Bronchial epithelial cell (primary cell): ENCODE data around the gene AK8. TPM values are rescaled to one million over a fixed set of nuclear protein-coding genes. Genes with fewer than 3 reads are reported as not detected.
"Not testable (repeated sequence)": the region's sequence is repeated elsewhere in the genome, so short reads cannot be mapped to it uniquely, and the experiment has no call there.

ENCODE experiments used
- DNase-seq: peaks from one replicate; pipeline ENCODE4 v3.0.0-alpha.2; 2010; ENCODE audit warnings: low read depth
- FAIRE-seq: peaks from 2 replicates; lab custom pipeline; 2011; peaks lifted over from hg19 to GRCh38; lab: Jason Lieb, UNC
- H3K27me3 ChIP-seq: 2 replicates; pipeline ENCODE4 v1.5.1; 2011; ENCODE audit warnings: low read length; ENCODE audit not compliant: control insufficient read depth, insufficient read depth
- H3K36me3 ChIP-seq: 2 replicates; pipeline ENCODE4 v1.5.1; 2011; ENCODE audit warnings: low read length; ENCODE audit not compliant: control insufficient read depth, insufficient read depth
- H3K4me3 ChIP-seq: 2 replicates; pipeline ENCODE4 v1.5.1; 2011; ENCODE audit warnings: mild to moderate bottlenecking, low read depth, low read length, control low read depth
- total RNA-seq: library from RNA; depleted of rRNA; stranded (reverse); fragments of >200 nt; gene quantifications from 2 replicates; pipeline ENCODE4 v1.2.1, GENCODE V29; 2014
- TF ChIP-seq, protein P1 (sequence below): IDR thresholded peaks from 2 replicates; pipeline ENCODE4 v1.5.1; 2011; ENCODE audit warnings: mild to moderate bottlenecking, moderate library complexity, low read length, control low read depth, inconsistent platforms; ENCODE audit not compliant: insufficient read depth, severe bottlenecking

AK8 gene
- total RNA-seq, 1 donor from 2014 or later, result not detected

DNA sequence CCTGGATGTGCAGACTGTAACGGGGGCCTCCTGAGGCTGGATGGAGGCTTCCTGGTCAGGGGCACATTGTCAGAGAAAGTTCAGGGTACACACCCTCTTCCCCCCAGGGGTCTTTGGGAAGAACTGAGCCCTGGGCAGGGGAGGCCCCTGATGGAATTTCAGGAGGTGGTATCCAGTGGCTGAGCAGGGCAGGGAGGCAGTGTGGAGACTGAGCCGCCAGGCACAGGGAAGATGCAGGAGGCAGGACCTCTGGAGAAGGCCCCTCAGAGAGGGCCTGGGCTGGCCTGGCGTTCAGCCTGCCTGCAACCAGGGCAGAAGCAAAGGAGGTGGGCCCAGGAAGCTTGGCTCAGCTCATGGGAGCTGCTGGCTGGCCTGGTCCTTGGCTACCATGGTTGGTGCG lies 154.3 kb downstream of the AK8 start:
- Histone ChIP-seq H3K36me3 (no peaks in the 10 kb centered on the region), H3K4me3 (no peak overlapping the region), H3K27me3 (no peaks in the 10 kb centered on the region)
- FAIRE-seq, result no peak
- DNase-seq, result no peak
- TF ChIP-seq, protein P1, sequence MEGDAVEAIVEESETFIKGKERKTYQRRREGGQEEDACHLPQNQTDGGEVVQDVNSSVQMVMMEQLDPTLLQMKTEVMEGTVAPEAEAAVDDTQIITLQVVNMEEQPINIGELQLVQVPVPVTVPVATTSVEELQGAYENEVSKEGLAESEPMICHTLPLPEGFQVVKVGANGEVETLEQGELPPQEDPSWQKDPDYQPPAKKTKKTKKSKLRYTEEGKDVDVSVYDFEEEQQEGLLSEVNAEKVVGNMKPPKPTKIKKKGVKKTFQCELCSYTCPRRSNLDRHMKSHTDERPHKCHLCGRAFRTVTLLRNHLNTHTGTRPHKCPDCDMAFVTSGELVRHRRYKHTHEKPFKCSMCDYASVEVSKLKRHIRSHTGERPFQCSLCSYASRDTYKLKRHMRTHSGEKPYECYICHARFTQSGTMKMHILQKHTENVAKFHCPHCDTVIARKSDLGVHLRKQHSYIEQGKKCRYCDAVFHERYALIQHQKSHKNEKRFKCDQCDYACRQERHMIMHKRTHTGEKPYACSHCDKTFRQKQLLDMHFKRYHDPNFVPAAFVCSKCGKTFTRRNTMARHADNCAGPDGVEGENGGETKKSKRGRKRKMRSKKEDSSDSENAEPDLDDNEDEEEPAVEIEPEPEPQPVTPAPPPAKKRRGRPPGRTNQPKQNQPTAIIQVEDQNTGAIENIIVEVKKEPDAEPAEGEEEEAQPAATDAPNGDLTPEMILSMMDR, result no peak

DNA sequence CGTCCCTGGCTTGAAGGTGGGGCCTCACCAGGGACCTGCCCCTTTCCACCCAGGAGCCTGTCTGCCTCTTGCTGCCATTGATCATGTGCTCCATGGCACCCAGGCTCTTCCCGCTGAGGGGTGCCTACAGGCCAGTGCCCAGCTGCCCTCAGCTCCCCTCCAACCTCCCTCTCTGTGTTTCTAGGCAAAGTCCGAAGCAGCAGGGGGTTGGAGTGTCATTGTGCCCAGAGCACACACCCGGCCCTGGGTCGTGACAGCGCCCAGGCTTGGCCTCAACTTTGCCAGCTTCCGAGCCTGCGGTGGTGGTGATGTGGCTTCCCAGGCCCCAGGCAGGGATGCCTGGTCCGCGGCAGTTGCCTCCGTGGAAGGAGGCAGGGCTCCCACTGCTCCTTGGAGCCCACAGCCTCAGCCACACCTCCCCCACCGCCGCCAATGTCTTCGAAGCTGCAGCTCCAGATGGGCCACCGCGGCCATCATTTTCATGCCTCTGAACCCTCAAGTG lies 155.5 kb downstream of the AK8 start:
- DNase-seq (no peak), FAIRE-seq (no peak)
- TF ChIP-seq, protein P1, result no peak
- Histone ChIP-seq H3K27me3 (no peaks in the 10 kb centered on the region), H3K36me3 (no peaks in the 10 kb centered on the region), H3K4me3 (no peak overlapping the region)

DNA sequence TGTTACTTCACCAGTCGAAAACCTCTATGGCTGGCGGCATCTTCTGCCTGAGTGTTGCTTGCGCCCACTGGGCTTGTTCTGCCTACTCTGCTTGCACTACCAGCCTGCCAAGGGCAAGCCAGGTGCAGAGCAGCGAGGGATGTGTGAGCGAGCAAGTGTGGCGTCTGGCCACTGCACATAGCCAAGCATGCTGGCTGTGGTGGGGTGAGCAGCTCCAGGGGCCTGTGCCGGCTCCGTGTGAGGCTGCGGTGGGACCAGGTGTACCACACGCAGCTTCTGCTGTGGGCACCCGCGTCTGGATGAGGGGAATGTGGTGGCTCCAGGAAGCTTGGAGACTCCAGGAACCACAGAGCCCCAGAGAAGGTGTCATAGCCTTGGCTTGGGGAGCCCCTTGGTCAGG lies 156.4 kb downstream of the AK8 start:
- no peaks in the 10 kb centered on the region for H3K27me3 ChIP-seq
- H3K36me3 ChIP-seq, result no peaks in the 10 kb centered on the region
- FAIRE-seq, result no peak
- no peak for DNase-seq
- TF ChIP-seq, protein P1, result no peak
- no peak overlapping the region for H3K4me3 ChIP-seq

DNA sequence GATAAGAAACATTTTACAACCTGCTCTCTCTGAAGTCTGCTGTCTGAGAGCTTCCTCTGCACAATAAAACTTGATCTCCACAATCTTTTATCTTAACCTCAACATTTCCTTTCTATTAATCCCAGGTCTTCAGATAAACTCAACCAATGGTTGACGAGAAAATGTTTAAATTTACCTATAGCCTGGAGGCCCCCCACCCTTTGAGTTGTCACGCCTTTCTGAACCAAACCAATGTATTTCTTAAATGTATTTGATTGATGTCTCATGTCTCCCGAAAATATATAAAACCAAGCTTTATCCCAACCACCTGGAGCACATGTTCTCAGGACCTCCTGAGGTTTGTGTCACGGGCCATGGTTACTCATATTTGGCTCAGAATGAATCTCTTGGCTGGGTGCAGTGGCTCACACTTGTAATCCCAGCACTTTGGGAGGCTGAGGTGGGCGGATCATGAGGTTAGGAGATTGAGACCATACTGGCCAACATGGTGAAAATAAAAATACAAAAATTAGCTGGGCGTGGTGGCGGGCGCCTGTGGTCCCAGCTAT lies 159.6 kb downstream of the AK8 start:
- FAIRE-seq, H3K36me3 ChIP-seq, H3K4me3 ChIP-seq, DNase-seq, H3K27me3 ChIP-seq: not testable (repeated sequence)

DNA sequence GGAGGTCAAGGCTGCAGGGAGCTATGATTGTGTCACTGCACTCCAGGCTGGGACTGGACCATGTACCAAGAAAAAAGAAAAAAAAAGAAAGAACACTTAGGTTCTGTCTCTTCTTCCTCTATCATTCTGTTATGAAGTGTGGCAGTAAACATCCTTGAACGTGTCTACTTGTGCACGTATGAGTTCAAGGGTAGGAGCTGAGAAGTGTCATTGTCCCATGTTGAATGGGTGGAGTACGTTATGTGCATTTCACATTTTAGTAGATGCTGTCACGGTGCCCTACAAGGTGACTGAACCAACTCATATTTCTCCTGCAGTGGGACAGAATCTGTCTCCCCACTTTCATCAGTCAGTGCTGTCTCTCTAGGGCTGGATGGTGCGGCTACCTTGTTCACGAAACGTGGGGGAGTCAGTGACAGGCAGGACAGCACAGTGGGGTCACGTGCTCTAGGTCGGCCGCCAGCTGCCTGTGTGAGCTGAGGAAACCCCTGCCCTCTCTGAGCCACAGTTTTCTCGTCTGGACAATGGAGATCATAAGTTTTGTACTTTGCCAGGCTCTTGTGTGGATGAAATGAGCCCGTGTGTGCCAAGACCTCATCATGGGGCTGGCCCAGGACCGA lies 160.6 kb downstream of the AK8 start:
- FAIRE-seq (no peak), DNase-seq (no peak)
- no peaks in the 10 kb centered on the region for H3K27me3 ChIP-seq
- H3K4me3 ChIP-seq, result no peak overlapping the region
- TF ChIP-seq, protein P1, result no peak
- H3K36me3 ChIP-seq, result no peaks in the 10 kb centered on the region

DNA sequence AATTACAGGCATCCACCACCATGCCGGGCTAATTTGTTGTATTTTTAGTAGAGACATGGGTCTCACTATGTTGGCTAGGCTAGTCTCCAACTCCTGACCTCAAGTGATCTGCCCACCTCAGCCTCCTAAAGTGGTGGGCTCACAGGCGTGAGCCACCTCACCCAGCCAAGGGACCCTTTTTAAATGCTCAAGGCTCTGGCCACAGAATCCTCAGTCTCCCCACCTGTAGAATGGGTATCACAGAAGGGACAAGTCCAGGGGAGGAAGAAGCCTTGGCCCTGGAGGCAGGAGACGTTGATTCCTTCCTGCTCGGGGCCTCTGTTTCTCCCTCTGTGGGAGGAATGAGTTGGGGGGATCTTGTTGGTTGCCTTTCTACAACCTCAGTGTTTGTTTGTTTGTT lies 162.1 kb downstream of the AK8 start:
- TF ChIP-seq, protein P1, result no peak
- no peaks in the 10 kb centered on the region for H3K27me3 ChIP-seq
- no peaks in the 10 kb centered on the region for H3K36me3 ChIP-seq
- H3K4me3 ChIP-seq, result no peak overlapping the region
- FAIRE-seq (no peak), DNase-seq (no peak)
